IMR-90 (cell line): ENCODE measurements around the gene FOXA2. TPM values are rescaled to one million over a fixed set of nuclear protein-coding genes. Genes with fewer than 3 reads are reported as not detected.

ENCODE experiments used
- ATAC-seq: fragments of 200-7000 bp; cut with Tn5 transposase; 2 replicates; pipeline ENCODE4 v1.9.1; 2020; ENCODE audit warnings: low read depth, mild to moderate bottlenecking, moderate library complexity
- BruUV-seq: library from RNA; stranded (reverse); fragments of 400-500 nt; replicated peaks from 2 replicates; lab custom pipeline; 2021; lab: Mats Ljungman, UMichigan
- CTCF ChIA-PET: fragments of 300-600 bp; formaldehyde crosslinking; extraction: SDS; loops from one replicate; lab custom pipeline; 2021; ENCODE audit warnings: antibody characterized with exemption; lab: Yijun Ruan, JAX
- POLR2A ChIA-PET: fragments of 300-600 bp; sonication (Branson Sonifier 250); formaldehyde crosslinking; loops from one replicate; lab custom pipeline; 2022; ENCODE audit warnings: antibody characterized with exemption; ENCODE audit not compliant: unreplicated experiment; lab: Charles Lee
- DNase-seq: peaks from one replicate; pipeline ENCODE4 v3.0.0; 2013
- H2AFZ ChIP-seq: replicated peaks from 2 replicates; pipeline ENCODE3; 2013; ENCODE audit warnings: low read length, mild to moderate bottlenecking; ENCODE audit not compliant: poor library complexity
- H2AK5ac ChIP-seq: 2 replicates; pipeline ENCODE4 v1.6.1; 2013; ENCODE audit warnings: low read depth, low read length, inconsistent platforms
- H2AK9ac ChIP-seq: replicated peaks from 2 replicates; pipeline ENCODE3; 2013; ENCODE audit warnings: mild to moderate bottlenecking, low read depth, low read length, moderate library complexity; ENCODE audit not compliant: poor library complexity
- H2BK120ac ChIP-seq: 2 replicates; pipeline ENCODE4 v1.6.1; 2013; ENCODE audit warnings: low read depth, low read length, inconsistent platforms
- H2BK15ac ChIP-seq: 3 replicates; pipeline ENCODE4 v1.6.1; 2013; ENCODE audit warnings: low read depth, low read length, inconsistent platforms
- H2BK20ac ChIP-seq: 2 replicates; pipeline ENCODE4 v1.6.1; 2013; ENCODE audit warnings: low read depth, mild to moderate bottlenecking, inconsistent platforms, low read length, moderate library complexity
- H2BK5ac ChIP-seq: 2 replicates; pipeline ENCODE4 v1.6.1; 2013; ENCODE audit warnings: mild to moderate bottlenecking, low read depth, low read length, inconsistent platforms; ENCODE audit not compliant: poor library complexity, severe bottlenecking
- H3K14ac ChIP-seq: replicated peaks from 2 replicates; pipeline ENCODE4 v1.6.1; 2013; ENCODE audit warnings: low read depth, low read length, inconsistent platforms
- H3K18ac ChIP-seq: 2 replicates; pipeline ENCODE4 v1.6.1; 2013; ENCODE audit warnings: low read depth, low read length, control low read depth
- H3K23ac ChIP-seq: 2 replicates; pipeline ENCODE4 v1.6.1; 2013; ENCODE audit warnings: low read depth, low read length, inconsistent platforms
- H3K27ac ChIP-seq: 2 replicates; pipeline ENCODE4 v1.5.1; 2013; ENCODE audit warnings: mild to moderate bottlenecking, control low read depth, low read length; ENCODE audit not compliant: insufficient read depth
- H3K27me3 ChIP-seq: 2 replicates; pipeline ENCODE4 v1.6.1; 2013; ENCODE audit warnings: low read length; ENCODE audit not compliant: control insufficient read depth, insufficient read depth
- H3K36me3 ChIP-seq: 2 replicates; pipeline ENCODE4 v1.6.1; 2013; ENCODE audit warnings: low read length, mixed read lengths; ENCODE audit not compliant: control insufficient read depth, insufficient read depth
- H3K4ac ChIP-seq: 2 replicates; pipeline ENCODE4 v1.6.1; 2013; ENCODE audit warnings: low read depth, low read length, inconsistent platforms
- H3K4me1 ChIP-seq: 2 replicates; pipeline ENCODE4 v1.6.1; 2013; ENCODE audit warnings: low read length, mixed read lengths; ENCODE audit not compliant: control insufficient read depth, insufficient read depth
- H3K4me2 ChIP-seq: 2 replicates; pipeline ENCODE4 v1.6.1; 2013; ENCODE audit warnings: low read depth, mild to moderate bottlenecking, control low read depth, low read length, moderate library complexity
- H3K4me3 ChIP-seq: 2 replicates; pipeline ENCODE4 v1.5.1; 2013; ENCODE audit warnings: low read depth, mild to moderate bottlenecking, control low read depth, low read length, moderate library complexity; ENCODE audit not compliant: insufficient read depth
- H3K56ac ChIP-seq: 2 replicates; pipeline ENCODE4 v1.6.1; 2013; ENCODE audit warnings: low read length, inconsistent platforms; ENCODE audit not compliant: insufficient read depth; ENCODE audit errors: extremely low read depth
- H3K79me1 ChIP-seq, 2 experiments: 2 replicates each; pipeline ENCODE4 v1.6.1; 2013; ENCODE audit warnings: low read length in 2 of 2, inconsistent platforms in 1 of 2, low read depth in 1 of 2
- H3K9ac ChIP-seq: 2 replicates; pipeline ENCODE4 v1.6.1; 2013; ENCODE audit warnings: low read depth, low read length, control low read depth
- H3K9me1 ChIP-seq: 2 replicates; pipeline ENCODE4 v1.6.1; 2013; ENCODE audit warnings: low read length, inconsistent platforms; ENCODE audit not compliant: insufficient read depth
- H3K9me3 ChIP-seq: 2 replicates; pipeline ENCODE4 v1.6.1; 2013; ENCODE audit warnings: low read length; ENCODE audit not compliant: control insufficient read depth, insufficient read depth
- H4K20me1 ChIP-seq: 2 replicates; pipeline ENCODE4 v1.6.1; 2013; ENCODE audit warnings: low read length, inconsistent platforms; ENCODE audit not compliant: insufficient read depth
- H4K5ac ChIP-seq: 2 replicates; pipeline ENCODE4 v1.6.1; 2013; ENCODE audit warnings: mild to moderate bottlenecking, low read depth, low read length, control low read depth
- H4K8ac ChIP-seq, 2 experiments: 2 replicates each; pipeline ENCODE4 v1.6.1; 2013; ENCODE audit warnings: low read depth in 2 of 2, low read length in 2 of 2, control low read depth in 1 of 2, inconsistent platforms in 1 of 2
- H4K91ac ChIP-seq: 2 replicates; pipeline ENCODE4 v1.6.1; 2013; ENCODE audit warnings: low read depth, low read length, inconsistent platforms; ENCODE audit not compliant: insufficient read depth
- CEBPB ChIP-seq: IDR thresholded peaks from 2 replicates; pipeline ENCODE4 v1.6.1; 2012; ENCODE audit warnings: low read depth, low read length, improper control_type of control experiment
- CHD1 ChIP-seq: IDR thresholded peaks from 2 replicates; pipeline ENCODE4 v1.6.1; 2012; ENCODE audit warnings: low read depth, low read length, improper control_type of control experiment
- ELK1 ChIP-seq: fragments of 150-350 bp; IDR thresholded peaks from 2 replicates; pipeline ENCODE4 v1.6.1; 2016; ENCODE audit warnings: low read depth, mild to moderate bottlenecking, low read length, moderate library complexity, borderline replicate concordance
- FOS ChIP-seq: fragments of 150-350 bp; IDR thresholded peaks from 2 replicates; pipeline ENCODE4 v1.6.1; 2016; ENCODE audit warnings: low read depth, low read length
- MXI1 ChIP-seq: IDR thresholded peaks from 2 replicates; pipeline ENCODE4 v1.6.1; 2012; ENCODE audit warnings: low read depth, mild to moderate bottlenecking, low read length, moderate library complexity, borderline replicate concordance
- NFE2L2 ChIP-seq: fragments of 150-350 bp; IDR thresholded peaks from 2 replicates; pipeline ENCODE4 v1.6.1; 2016; ENCODE audit warnings: low read depth, mild to moderate bottlenecking, low read length
- RAD21 ChIP-seq: IDR thresholded peaks from 2 replicates; pipeline ENCODE4 v1.6.1; 2012; ENCODE audit warnings: low read length, improper control_type of control experiment
- RCOR1 ChIP-seq: IDR thresholded peaks from 2 replicates; pipeline ENCODE4 v1.6.1; 2012; ENCODE audit warnings: mild to moderate bottlenecking, low read length, improper control_type of control experiment; ENCODE audit not compliant: insufficient replicate concordance
- RFX5 ChIP-seq: IDR thresholded peaks from 2 replicates; pipeline ENCODE4 v1.8.0; 2012; ENCODE audit warnings: low read depth, mild to moderate bottlenecking, low read length, moderate library complexity
- USF2 ChIP-seq: fragments of 150-350 bp; IDR thresholded peaks from 2 replicates; pipeline ENCODE4 v1.6.1; 2017; ENCODE audit warnings: mild to moderate bottlenecking, antibody characterized with exemption, low read length, low read depth
- WGBS, 2 experiments: methylation state at CpG; one replicate each; pipeline versions ENCODE4 v1.1.5 to v1.1.7; 2013; ENCODE audit warnings: missing lambda C conversion rate in 2 of 2; ENCODE audit not compliant: insufficient read length in 1 of 2; ENCODE audit errors: extremely low coverage in 2 of 2; 5-methylcytosine and 5-hydroxymethylcytosine counted together
- dilution Hi-C: fragments of 300-500 bp; cut with HindIII; formaldehyde crosslinking; loops from one replicate; pipeline ENCODE4 v1.14.3; 2018; ENCODE audit warnings: low sequenced_read_pairs; ENCODE audit not compliant: unreplicated experiment
- in situ Hi-C: fragments of 300-500 bp; cut with MboI; formaldehyde crosslinking; loops from 3 replicates; pipeline ENCODE4 v1.14.3; 2019; ENCODE audit warnings: low sequenced_read_pairs, inconsistent platforms, mixed read lengths
- intact Hi-C: fragments of 100-400 bp; cut with micrococcal nuclease; formaldehyde crosslinking; loops from 2 replicates; pipeline ENCODE4 v1.10.0; 2022
- polyA plus RNA-seq, 3 experiments: library from polyadenylated mRNA; depleted of rRNA; stranded (reverse); fragments of >200 nt; gene quantifications; 2 replicates each; pipeline ENCODE4 v1.2.3, GENCODE V29; 2012; ENCODE audit warnings: low replicate concordance in 1 of 3
- total RNA-seq: library from RNA; depleted of rRNA; stranded (reverse); fragments of >200 nt; gene quantifications from 2 replicates; pipeline ENCODE4 v1.2.3, GENCODE V29; 2012

The FOXA2 gene
- total and polyA plus RNA-seq, 2 of the 4 experiments (the other 2 are of a cell fraction): not detected

- Histone ChIP-seq H2BK20ac (no peak overlapping the region), H4K20me1 (no peaks in the 10 kb centered on the region), H3K18ac (no peak overlapping the region), H2AK9ac (no peak overlapping the region), H3K14ac (no peak overlapping the region), H3K4me2 (no peak overlapping the region), H3K4me1 (no peaks in the 10 kb centered on the region), H3K56ac (no peak overlapping the region), H2BK120ac (no peak overlapping the region), H4K91ac (no peak overlapping the region), H3K9me1 (no peaks in the 10 kb centered on the region), H4K5ac (no peak overlapping the region), H3K27ac (no peak overlapping the region), H2AFZ (no peak overlapping the region), H2AK5ac (no peak overlapping the region), H2BK15ac (no peak overlapping the region), H3K9me3 (no peaks in the 10 kb centered on the region; the same call in 1 of the 2 replicates), H4K8ac (no peak overlapping the region), H3K9ac (no peak overlapping the region), H3K36me3 (no peaks in the 10 kb centered on the region), H3K4ac (no peak overlapping the region), H3K27me3 (no peaks in the 10 kb centered on the region), H3K23ac (no peak overlapping the region), H2BK5ac (no peak overlapping the region), H3K4me3 (no peak overlapping the region), H3K79me1 (no peaks in the 10 kb centered on the region)
- in situ Hi-C loops: no loop called here
- ChIA-PET CTCF (no interaction called here), POLR2A (no interaction called here)
- dilution Hi-C loops: no loop called here
- BruUV-seq: no TSS peak
- 17% methylated on average over 2 of the region's 4 CpGs; no CpG with 5 or more reads in 1 of the 2 experiments for WGBS, 2 experiments
- no peak for TF ChIP-seq ELK1
- no peak for TF ChIP-seq RFX5
- TF ChIP-seq FOS: no peak
- TF ChIP-seq NFE2L2: no peak
- no peak for TF ChIP-seq MXI1
- TF ChIP-seq CHD1: no peak
- no peak for TF ChIP-seq RAD21
- TF ChIP-seq USF2: no peak
- no peak for TF ChIP-seq RCOR1
- TF ChIP-seq CEBPB: no peak
- intact Hi-C loops: no loop called here
- DNase-seq (no peak), ATAC-seq (no peak)
Measured at GRCh38 chr20:22536956-22537756, 47.2 kb downstream of the FOXA2 start.
